HepG2 (cell line): Measurements from ENCODE around the gene ELK1. TPM values are rescaled to one million over a fixed set of nuclear protein-coding genes. Genes with fewer than 3 reads are reported as not detected.

Experiments
- ATAC-seq: fragments of 200-7000 bp; cut with Tn5 transposase; 3 replicates; pipeline ENCODE4 v1.9.1; 2020; ENCODE audit warnings: mild to moderate bottlenecking, moderate library complexity
- BruUV-seq: library from RNA; stranded (reverse); fragments of 400-500 nt; replicated peaks from 2 replicates; lab custom pipeline; 2021; lab: Mats Ljungman, UMichigan
- CTCF ChIA-PET: fragments of 300-600 bp; formaldehyde crosslinking; extraction: SDS; loops from one replicate; lab custom pipeline; 2021; ENCODE audit warnings: low total read pairs, inconsistent platforms, low intra/inter-chr PET ratio; lab: Yijun Ruan, JAX
- POLR2A ChIA-PET: fragments of 350-600 bp; sonication (Branson Sonifier 250); formaldehyde crosslinking; loops from one replicate; lab custom pipeline; 2020; ENCODE audit warnings: antibody characterized with exemption, inconsistent platforms; lab: Yijun Ruan, JAX
- DNase-seq: peaks from one replicate; pipeline ENCODE4 v3.0.0-alpha.2; 2015; ENCODE audit warnings: low spot score
- FAIRE-seq: peaks from 3 replicates; lab custom pipeline; 2011; peaks lifted over from hg19 to GRCh38; lab: Jason Lieb, UNC
- H2AFZ ChIP-seq: one replicate; pipeline ENCODE4 v1.6.1; 2011; ENCODE audit warnings: low read length, inconsistent platforms
- H3K27ac ChIP-seq: fragments of 300-600 bp; 3 replicates; pipeline ENCODE4 v1.8.0; 2011; ENCODE audit warnings: mixed run types, mild to moderate bottlenecking, mixed read lengths, low read length, inconsistent platforms; ENCODE audit not compliant: insufficient read depth; ENCODE audit errors: extremely low read length
- H3K27me3 ChIP-seq, 2 experiments: fragments of 200-600 bp in 1 of 2; 2 replicates in 1 of 2; 3 replicates in 1 of 2; pipeline versions ENCODE4 v1.6.0 to v1.8.0; 2011; ENCODE audit warnings: low read length in 2 of 2, mild to moderate bottlenecking in 2 of 2, moderate library complexity in 2 of 2, inconsistent platforms in 1 of 2; ENCODE audit not compliant: insufficient read depth in 2 of 2, control insufficient read depth in 1 of 2
- H3K36me3 ChIP-seq, 2 experiments: fragments of 200-600 bp in 1 of 2; replicated peaks in 1 of 2; 2 replicates in 1 of 2; 3 replicates in 1 of 2; pipeline versions ENCODE4 v1.5.1 to v1.8.0; 2011; ENCODE audit warnings: low read length in 2 of 2, inconsistent platforms in 1 of 2; ENCODE audit not compliant: insufficient read depth in 2 of 2, control insufficient read depth in 1 of 2
- H3K4me1 ChIP-seq: 2 replicates; pipeline ENCODE4 v1.5.1; 2012; ENCODE audit warnings: low read length, inconsistent platforms; ENCODE audit not compliant: insufficient read depth
- H3K4me2 ChIP-seq: 2 replicates; pipeline ENCODE4 v1.6.0; 2011; ENCODE audit warnings: low read depth, low read length, inconsistent platforms
- H3K4me3 ChIP-seq, 3 experiments: fragments of 200-600 bp in 1 of 3; sonication (generic), shearing (Covaris generic) in 1 of 3; replicated peaks in 1 of 3; 2 replicates each; pipeline ENCODE4 v1.5.1; 2011 to 2016; ENCODE audit warnings: low read length in 3 of 3, inconsistent platforms in 2 of 3, low read depth in 2 of 3, mild to moderate bottlenecking in 2 of 3, control low read depth in 1 of 3, mixed read lengths in 1 of 3; ENCODE audit not compliant: insufficient read depth in 1 of 3
- H3K79me2 ChIP-seq: one replicate; pipeline ENCODE4 v1.6.1; 2011; ENCODE audit warnings: low read length, inconsistent platforms; ENCODE audit not compliant: insufficient read depth
- H3K9ac ChIP-seq: 2 replicates; pipeline ENCODE4 v1.6.0; 2011; ENCODE audit warnings: mild to moderate bottlenecking, low read depth, low read length, inconsistent platforms; ENCODE audit not compliant: insufficient read depth
- H3K9me3 ChIP-seq: 2 replicates; pipeline ENCODE4 v1.5.1; 2012; ENCODE audit warnings: mild to moderate bottlenecking, low read length
- H4K20me1 ChIP-seq: 2 replicates; pipeline ENCODE4 v1.6.0; 2011; ENCODE audit warnings: inconsistent platforms, mild to moderate bottlenecking, low read length, moderate library complexity; ENCODE audit not compliant: insufficient read depth
- FOXO1 ChIP-seq: sonication (generic); formaldehyde crosslinking; IDR thresholded peaks from 2 replicates; pipeline ENCODE4 v1.4.0; 2020; ENCODE audit warnings: missing genetic modification reagents
- MEIS1 ChIP-seq: sonication (generic); formaldehyde crosslinking; IDR thresholded peaks from 2 replicates; pipeline ENCODE4 v1.9.0; 2021; ENCODE audit warnings: mild to moderate bottlenecking, missing genetic modification reagents, moderate library complexity, borderline replicate concordance
- MNT ChIP-seq: fragments of 450-650 bp; IDR thresholded peaks from 2 replicates; pipeline ENCODE4 v1.6.1; 2016
- NCOA1 ChIP-seq: sonication (generic); formaldehyde crosslinking; IDR thresholded peaks from 2 replicates; pipeline ENCODE4 v1.9.0; 2021; ENCODE audit warnings: missing genetic modification reagents
- NCOA5 ChIP-seq: sonication (generic); formaldehyde crosslinking; IDR thresholded peaks from 2 replicates; pipeline ENCODE4 v1.4.0; 2020; ENCODE audit warnings: missing genetic modification reagents
- NFAT5 ChIP-seq: sonication (generic); formaldehyde crosslinking; IDR thresholded peaks from 2 replicates; pipeline ENCODE4 v1.4.0; 2020; ENCODE audit warnings: missing genetic modification reagents
- REPIN1 ChIP-seq: sonication (generic); formaldehyde crosslinking; IDR thresholded peaks from 2 replicates; pipeline ENCODE4 v1.8.0; 2022; ENCODE audit warnings: missing genetic modification reagents, low read depth, mild to moderate bottlenecking, borderline replicate concordance
- TERF1 ChIP-seq: sonication (generic); formaldehyde crosslinking; IDR thresholded peaks from 2 replicates; pipeline ENCODE4 v1.8.0; 2022; ENCODE audit warnings: mild to moderate bottlenecking, missing genetic modification reagents, moderate library complexity
- ZNF589 ChIP-seq: sonication (generic); formaldehyde crosslinking; conservative IDR thresholded peaks from 2 replicates; pipeline ENCODE4 v1.8.0; 2022; ENCODE audit warnings: mild to moderate bottlenecking, moderate library complexity, missing genetic modification reagents
- ZNF644 ChIP-seq: IDR thresholded peaks from 2 replicates; pipeline ENCODE4 v1.6.1; 2016; ENCODE audit warnings: low read depth
- WGBS: methylation state at CpG from one replicate; pipeline ENCODE4 v1.1.6; 2017; ENCODE audit warnings: low lambda C conversion rate; 5-methylcytosine and 5-hydroxymethylcytosine counted together
- in situ Hi-C: cut with HindIII; loops from 2 replicates; pipeline ENCODE4 v1.10.0; 2017; ENCODE audit warnings: low pct_unique_long_range_greater_than_20kb; ENCODE audit not compliant: extremely low pct_ligation_motif_present
- intact Hi-C: fragments of 100-400 bp; cut with micrococcal nuclease; formaldehyde crosslinking; loops from one replicate; pipeline ENCODE4 v1.10.0; 2022; ENCODE audit not compliant: unreplicated experiment
- polyA plus RNA-seq, 8 experiments: library from polyadenylated mRNA; depleted of rRNA in 3 of 8; stranded (reverse) in 7 of 8; unstranded in 1 of 8; fragments of >200 nt; fragmentation: Illumina TruSeq in 4 of 8; extraction: Trizol in 4 of 8; gene quantifications; 2 replicates each; pipeline versions ENCODE4 v1.2.1 to v1.2.3, GENCODE V29; 2011 to 2016; ENCODE audit warnings: low read depth in 4 of 8, missing spikeins in 1 of 8, mixed read lengths in 1 of 8; ENCODE audit not compliant: insufficient read depth in 1 of 8
- total RNA-seq, 5 experiments: library from RNA; depleted of rRNA; stranded (reverse); fragments of >200 nt; fragmentation: Illumina TruSeq; extraction: Trizol; gene quantifications; 2 replicates each; pipeline ENCODE4 v1.2.3, GENCODE V29; 2016; ENCODE audit warnings: low read depth in 1 of 5

The ELK1 gene
- total and polyA plus RNA-seq, 2 of the 13 experiments (the other 11 are each of a cell fraction or from before 2014, with no cell fraction given) = 4.3 to 7.2 TPM

- ATAC-seq (no peak), DNase-seq (no peak), FAIRE-seq (no peak)
- TF ChIP-seq NFAT5 (CRISPR knock-in tag) (no peak), MNT (no peak), FOXO1 (CRISPR knock-in tag) (no peak), NCOA1 (CRISPR knock-in tag) (no peak), TERF1 (CRISPR knock-in tag) (no peak), NCOA5 (no peak), MEIS1 (CRISPR knock-in tag) (no peak), ZNF589 (CRISPR knock-in tag) (no peak), ZNF644 (CRISPR knock-in tag) (no peak), REPIN1 (CRISPR knock-in tag) (no peak)
- no peaks in the 10 kb centered on the region for H3K9me3 ChIP-seq
- H3K27me3 ChIP-seq = no peaks in the 10 kb centered on the region
- H2AFZ ChIP-seq = no peak overlapping the region
- no TSS peak for BruUV-seq
- no peaks in the 10 kb centered on the region for H3K4me1 ChIP-seq
- in situ Hi-C loops (no loop called here), intact Hi-C loops (no loop called here)
- H3K9ac ChIP-seq = no peak overlapping the region
- CTCF ChIA-PET = no interaction called here
- POLR2A ChIA-PET = no interaction called here
- H3K4me2 ChIP-seq = no peak overlapping the region
- no peaks in the 10 kb centered on the region for H3K79me2 ChIP-seq
- WGBS = 94% methylated on average over 16 of the region's 16 CpGs
- H3K27ac ChIP-seq = no peak overlapping the region
- no peak overlapping the region for H3K4me3 ChIP-seq
- peaks cover 0 to 19% of the 10 kb centered on the region in 2 experiments; a peak in 3 of 5 replicates for H3K36me3 ChIP-seq
- H4K20me1 ChIP-seq = no peaks in the 10 kb centered on the region
Measured at GRCh38 chrX:47634871-47635575, 15.3 kb downstream of the ELK1 start.
